ENCODE measurements around the gene ARV1.
"Not testable (repeated sequence)": the region's sequence is repeated elsewhere in the genome, so short reads cannot be mapped to it uniquely, and the experiment has no call there.

Gene ARV1

DNA sequence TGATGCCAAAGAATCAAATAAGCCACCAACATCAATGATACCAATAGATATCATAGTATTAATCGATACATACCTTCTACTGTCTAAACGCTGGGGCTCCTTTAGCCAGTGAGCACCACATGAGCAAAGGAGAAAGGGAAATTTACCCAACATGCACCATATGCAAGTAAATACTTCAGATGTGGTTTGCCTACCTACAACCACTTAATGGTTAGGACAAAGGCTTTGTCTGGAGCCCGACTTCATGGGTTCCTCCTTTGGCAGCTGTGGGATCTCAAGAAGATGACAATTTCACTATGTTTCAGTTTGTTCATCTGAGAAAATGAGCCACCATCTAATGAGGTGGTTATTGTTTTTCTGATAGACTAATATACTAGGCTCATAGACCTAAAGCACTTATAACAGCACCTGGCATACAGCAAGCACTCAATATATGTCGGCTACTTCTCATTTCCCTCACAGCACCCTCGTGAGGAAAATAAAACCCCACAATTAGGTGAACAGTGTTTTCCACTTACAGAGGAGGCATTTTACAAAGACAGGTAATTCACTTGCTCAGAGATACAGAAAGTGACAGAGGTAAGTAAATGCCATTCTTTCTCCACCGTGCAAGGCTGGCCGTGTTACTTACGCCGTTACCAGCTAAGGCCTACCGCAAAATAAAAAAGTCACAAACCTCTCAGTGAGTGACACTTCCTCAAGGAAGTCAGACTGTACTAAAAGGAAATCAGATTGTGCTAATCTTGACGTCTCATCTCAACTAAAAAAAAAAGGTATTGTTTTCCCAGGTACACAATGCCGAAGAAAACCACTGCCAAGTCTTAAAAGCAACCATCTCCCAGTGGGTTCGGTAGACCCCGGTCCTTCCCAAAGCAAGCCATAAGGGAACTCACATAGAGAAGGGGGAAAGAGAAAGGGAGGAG is 1.8 kb upstream of the ARV1 start:
- DNase-seq = peak; percentile 74

GRCh38 chr1:230977761-230978490 is 968 bp upstream of the ARV1 start:
- DNase-seq = peak; percentile 18

DNA sequence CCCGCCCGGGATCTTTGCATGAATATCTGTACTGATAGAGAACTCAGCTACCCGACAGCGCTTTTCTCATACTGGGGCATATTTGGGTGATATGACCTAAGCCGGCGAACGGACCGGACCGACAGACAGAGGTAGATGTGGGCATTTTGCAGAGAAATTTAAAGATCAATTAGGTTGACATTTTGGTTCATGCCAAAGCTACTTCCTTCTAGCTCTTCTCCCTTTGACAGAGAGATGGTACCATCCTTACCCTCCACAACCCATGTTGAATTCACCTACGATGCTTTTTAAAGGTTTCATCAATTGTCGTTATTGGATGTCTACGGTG is 459 bp downstream of the ARV1 start:
- DNase-seq = no peak

GRCh38 chr1:230979952-230980351 is 1.1 kb downstream of the ARV1 start:
- peak; percentile 38 for DNase-seq

DNA sequence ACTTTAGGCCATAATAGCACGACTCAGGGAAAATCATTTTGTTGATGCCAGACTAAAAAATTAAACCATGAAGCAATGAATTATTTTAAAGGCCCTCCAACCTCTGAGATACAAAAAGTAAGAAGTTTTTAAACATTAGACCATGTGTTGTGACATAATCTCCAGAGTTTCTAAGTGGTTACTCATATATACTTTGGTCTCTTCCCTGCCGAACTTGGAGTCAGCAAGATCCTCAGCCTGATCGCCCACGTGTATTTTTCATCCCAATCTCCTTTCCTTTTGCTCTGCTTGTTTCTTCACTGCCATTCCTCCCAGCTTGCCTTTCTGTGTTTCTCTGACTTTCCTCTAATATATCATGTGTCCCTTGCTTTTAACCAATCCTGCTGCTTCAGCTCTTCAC is 3.8 kb downstream of the ARV1 start:
- DNase-seq = no peak

- no peak for DNase-seq
Observed at GRCh38 chr1:230983811-230984210, 4.9 kb downstream of the ARV1 start.

DNA sequence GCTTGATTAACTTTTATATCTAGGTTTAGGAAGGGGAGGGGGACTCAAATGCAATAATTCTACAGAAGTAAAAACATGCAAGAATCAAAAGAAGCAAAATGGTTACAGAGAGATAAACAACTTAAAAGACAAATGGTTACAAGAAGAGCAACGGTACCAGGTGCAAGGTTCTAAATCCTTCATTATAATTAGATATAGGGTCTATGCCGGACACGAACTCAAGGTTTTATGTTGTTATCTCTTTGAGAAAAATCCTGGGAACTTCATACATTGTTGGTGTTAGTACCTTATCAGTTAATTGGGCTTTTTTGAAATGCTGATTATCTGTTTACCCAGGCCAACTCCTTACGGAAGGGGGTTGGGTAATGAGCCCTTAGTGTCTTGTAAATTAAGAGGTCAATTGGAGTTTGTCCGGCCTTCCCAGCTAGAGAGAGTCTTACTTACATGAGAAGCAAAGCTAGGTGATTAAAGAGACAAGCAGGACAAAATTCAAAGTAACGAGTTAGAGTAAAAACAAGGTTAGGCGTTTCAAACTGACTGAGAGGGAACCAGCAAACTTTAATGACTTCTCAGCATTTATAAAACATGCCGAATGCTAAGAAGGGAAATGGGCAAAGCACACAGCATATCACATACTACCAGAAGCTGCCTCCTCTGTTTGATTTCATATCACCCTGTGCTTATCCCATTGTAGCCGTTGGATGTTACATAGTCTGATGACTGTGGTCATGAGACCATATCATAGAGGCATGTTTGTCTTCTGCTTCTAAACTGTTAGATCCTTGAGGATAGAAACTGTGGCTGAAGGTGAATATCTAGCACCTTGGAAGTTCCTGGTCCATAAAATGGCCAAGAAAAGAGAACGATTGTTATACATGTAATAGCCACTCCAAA is 6.0 kb downstream of the ARV1 start:
- not testable (repeated sequence) for DNase-seq

GRCh38 chr1:230985711-230986110 is 6.8 kb downstream of the ARV1 start:
- no peak for DNase-seq

- DNase-seq = no peak
Observed at GRCh38 chr1:230986976-230987375, 8.1 kb downstream of the ARV1 start.

- DNase-seq = no peak
Observed at GRCh38 chr1:230987448-230987847, 8.6 kb downstream of the ARV1 start.

- DNase-seq = no peak
Observed at GRCh38 chr1:230992100-230992774, 13.3 kb downstream of the ARV1 start.

DNA sequence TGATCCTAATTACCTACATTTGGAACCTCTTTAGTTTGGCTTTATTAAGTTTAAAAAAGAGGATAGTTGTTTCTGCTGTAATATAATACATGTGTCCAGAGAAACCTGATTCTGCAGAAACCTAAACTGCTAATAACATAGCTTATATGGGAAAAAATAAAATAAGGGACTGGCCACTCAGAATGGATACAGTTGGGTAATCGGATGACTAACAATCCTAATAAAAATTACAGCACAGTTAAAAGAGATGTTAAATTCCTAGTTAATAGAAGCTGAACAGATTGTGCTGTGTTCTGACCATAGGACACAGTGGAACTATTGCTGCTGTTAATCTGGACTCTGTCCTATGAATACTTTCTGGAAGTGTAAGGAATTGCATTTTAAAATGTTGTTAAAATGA is 16.0 kb downstream of the ARV1 start:
- DNase-seq = no peak

DNA sequence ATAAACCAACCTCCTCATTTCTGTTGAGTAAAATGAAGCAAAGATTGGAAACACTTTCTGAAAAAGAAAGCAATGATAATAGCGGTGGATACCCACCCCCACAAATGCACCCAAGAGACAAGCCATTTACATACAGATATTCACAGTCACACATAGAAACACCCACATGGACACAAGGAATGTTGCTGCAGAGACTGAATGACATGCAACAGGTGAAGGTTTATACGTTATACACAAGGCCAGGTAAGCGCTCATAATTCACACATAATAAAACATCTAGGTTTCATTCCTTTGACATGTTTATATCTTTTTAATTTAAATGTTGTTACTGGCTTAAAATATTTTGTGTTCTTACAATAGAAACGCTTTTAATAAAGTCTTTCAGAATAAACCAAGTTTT is 21.3 kb downstream of the ARV1 start:
- no peak for DNase-seq

- no peak for DNase-seq
Observed at GRCh38 chr1:231000639-231001038, 21.7 kb downstream of the ARV1 start.

GRCh38 chr1:231001892-231002291 is 23.0 kb downstream of the ARV1 start:
- DNase-seq = no peak

- DNase-seq = not testable (repeated sequence)
Observed at GRCh38 chr1:231007535-231007934, 28.6 kb downstream of the ARV1 start.

DNA sequence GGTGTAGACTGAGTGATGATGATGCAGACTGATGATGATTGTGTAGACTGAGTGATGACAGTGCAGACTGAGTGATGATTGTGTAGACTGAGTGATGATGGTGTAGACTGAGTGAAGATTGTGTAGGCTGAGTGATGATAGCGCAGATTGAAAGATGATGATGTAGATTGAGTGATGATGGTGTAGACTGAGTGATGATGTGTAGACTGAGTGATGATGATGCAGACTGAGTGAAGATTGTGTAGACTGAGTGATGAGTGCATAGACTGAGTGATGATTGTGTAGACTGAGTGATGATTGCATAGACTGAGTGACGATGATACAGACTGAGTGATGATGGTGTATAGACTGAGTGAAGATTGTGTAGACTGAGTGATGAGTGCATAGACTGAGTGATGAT is 32.5 kb downstream of the ARV1 start:
- no peak for DNase-seq

DNA sequence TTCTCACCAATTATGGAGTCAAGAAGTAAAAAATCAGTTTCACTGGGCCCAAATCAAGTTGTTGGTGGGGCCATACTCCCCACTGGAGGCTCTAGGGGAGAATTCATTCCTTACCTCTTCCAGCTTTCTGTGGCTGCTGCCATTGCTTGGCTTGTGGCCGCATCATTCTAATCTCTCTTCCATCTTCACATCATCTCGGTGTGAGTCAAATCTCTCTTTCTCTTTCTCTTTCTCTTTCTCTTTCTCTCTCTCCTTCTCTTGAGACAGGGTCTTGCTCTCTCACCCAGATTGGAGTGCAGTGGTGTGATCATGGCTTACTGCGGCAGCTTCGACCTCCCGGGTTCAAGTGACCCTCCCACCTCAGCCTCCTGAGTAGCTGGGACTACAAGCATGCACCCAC is 33.1 kb downstream of the ARV1 start:
- no peak for DNase-seq

DNA sequence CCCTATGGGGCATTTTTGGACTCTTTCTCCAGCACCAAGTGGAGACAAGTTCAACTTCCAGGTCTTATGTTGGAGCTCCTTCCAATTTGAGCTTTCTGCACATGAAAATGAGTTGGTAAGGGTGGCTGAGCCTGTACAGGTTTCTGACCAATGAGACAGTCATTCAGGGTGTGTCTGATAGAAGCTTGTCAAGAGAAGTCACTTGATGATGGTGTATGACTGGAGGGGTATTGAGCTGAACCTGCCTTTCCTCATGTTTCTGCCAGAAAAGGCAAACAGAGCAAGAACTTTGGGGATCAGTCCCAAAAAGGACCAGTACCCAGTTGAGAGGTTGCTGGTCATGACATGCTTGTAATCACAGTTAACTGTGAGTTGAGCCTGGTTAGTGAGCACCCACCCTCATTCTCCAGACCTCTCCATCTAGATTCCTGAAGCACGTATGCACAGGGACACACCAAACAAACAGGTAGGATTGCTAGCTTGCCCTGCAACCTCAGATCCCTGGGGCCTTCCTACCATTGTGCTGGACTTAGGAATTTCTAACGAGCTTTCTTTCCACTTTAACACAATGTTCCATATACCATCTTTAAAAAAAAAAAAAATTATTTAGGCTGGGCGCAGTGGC is 34.6 kb downstream of the ARV1 start:
- DNase-seq = no peak

- DNase-seq = no peak
Observed at GRCh38 chr1:231016234-231016633, 37.3 kb downstream of the ARV1 start.

DNA sequence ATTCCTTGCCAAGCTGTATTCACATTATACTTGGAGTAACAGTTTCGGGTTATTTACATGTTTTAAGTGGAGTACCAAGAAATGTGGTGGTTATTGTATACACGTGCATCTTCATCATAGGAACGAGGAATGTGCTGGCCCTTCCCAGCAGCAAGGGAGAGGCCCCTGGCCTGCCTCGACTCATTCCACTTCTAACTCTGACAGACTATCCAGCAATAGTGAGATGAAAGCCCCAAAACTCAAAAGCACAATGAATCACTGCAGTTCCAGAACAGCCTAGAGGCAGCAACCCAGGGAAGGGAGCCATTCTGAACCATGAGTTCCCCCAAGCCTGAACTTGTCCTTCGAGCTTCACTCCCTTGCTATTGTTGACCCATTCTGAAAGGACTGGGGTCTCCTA is 38.1 kb downstream of the ARV1 start:
- no peak for DNase-seq

- no peak for DNase-seq
Observed at GRCh38 chr1:231019711-231020110, 40.8 kb downstream of the ARV1 start.
